GM23338 (cell line): ENCODE data around the gene ANKRD55. TPM values are rescaled to one million over a fixed set of nuclear protein-coding genes. Genes with fewer than 3 reads are reported as not detected.

ENCODE experiments used
- ATAC-seq: fragments of 200-7000 bp; cut with Tn5 transposase; 3 replicates; pipeline ENCODE4 v1.9.1; 2020
- DNase-seq: peaks from one replicate; pipeline ENCODE4 v3.0.0-alpha.2; 2015; ENCODE audit warnings: low spot score
- H2AFZ ChIP-seq: fragments of 200-600 bp; sonication (generic); 2 replicates; pipeline ENCODE4 v1.8.0; 2016; ENCODE audit warnings: antibody characterized with exemption, mild to moderate bottlenecking, moderate library complexity
- H3F3A ChIP-seq: fragments of 200-600 bp; sonication (generic); replicated peaks from 2 replicates; pipeline ENCODE4 v1.8.0; 2017; ENCODE audit warnings: antibody characterized with exemption, mixed run types, low read depth
- H3K27ac ChIP-seq: fragments of 200-600 bp; sonication (generic); 2 replicates; pipeline ENCODE4 v1.6.1; 2016; ENCODE audit warnings: low read depth
- H3K27me3 ChIP-seq: fragments of 200-600 bp; sonication (generic); 2 replicates; pipeline ENCODE4 v1.8.0; 2016; ENCODE audit warnings: mild to moderate bottlenecking, mixed run types, moderate library complexity; ENCODE audit not compliant: insufficient read depth
- H3K36me3 ChIP-seq: fragments of 200-600 bp; sonication (generic); 2 replicates; pipeline ENCODE4 v1.8.0; 2016; ENCODE audit warnings: mild to moderate bottlenecking; ENCODE audit not compliant: insufficient read depth
- H3K4me1 ChIP-seq: fragments of 200-600 bp; sonication (generic); 2 replicates; pipeline ENCODE4 v1.8.0; 2016; ENCODE audit warnings: mild to moderate bottlenecking, moderate library complexity; ENCODE audit not compliant: insufficient read depth
- H3K4me2 ChIP-seq: fragments of 200-600 bp; sonication (generic); 2 replicates; pipeline ENCODE4 v1.7.1; 2017; ENCODE audit warnings: mixed run types
- H3K4me3 ChIP-seq: fragments of 200-600 bp; sonication (generic); 2 replicates; pipeline ENCODE4 v1.6.1; 2016; ENCODE audit warnings: mixed run types
- H3K79me2 ChIP-seq: fragments of 200-600 bp; sonication (generic); replicated peaks from 2 replicates; pipeline ENCODE4 v1.8.0; 2017; ENCODE audit warnings: mild to moderate bottlenecking; ENCODE audit not compliant: insufficient read depth
- H3K9me2 ChIP-seq: fragments of 200-600 bp; sonication (generic); 2 replicates; pipeline ENCODE4 v1.8.0; 2017; ENCODE audit not compliant: insufficient read depth
- H4K20me1 ChIP-seq: fragments of 200-600 bp; sonication (generic); replicated peaks from 2 replicates; pipeline ENCODE4 v1.8.0; 2017; ENCODE audit warnings: mild to moderate bottlenecking; ENCODE audit not compliant: insufficient read depth
- H3K27ac Mint-ChIP-seq: 2 replicates; pipeline ENCODE4 v1.8.0; 2020; ENCODE audit warnings: inconsistent platforms, mild to moderate bottlenecking, moderate library complexity, mixed read lengths
- H3K27me3 Mint-ChIP-seq: 3 replicates; pipeline ENCODE4 v1.8.0; 2022; ENCODE audit warnings: low read depth, mild to moderate bottlenecking, moderate library complexity, mixed read lengths, inconsistent platforms; ENCODE audit not compliant: insufficient read depth, poor library complexity
- H3K36me3 Mint-ChIP-seq: 3 replicates; pipeline ENCODE4 v1.8.0; 2021; ENCODE audit warnings: low read depth, mild to moderate bottlenecking, inconsistent platforms, moderate library complexity, mixed read lengths
- H3K4me1 Mint-ChIP-seq: 3 replicates; pipeline ENCODE4 v1.8.0; 2020; ENCODE audit warnings: mild to moderate bottlenecking, inconsistent platforms, mixed read lengths
- H3K4me3 Mint-ChIP-seq: 3 replicates; pipeline ENCODE4 v1.8.0; 2021; ENCODE audit warnings: moderate library complexity, mild to moderate bottlenecking, inconsistent platforms, mixed read lengths
- H3K9me3 Mint-ChIP-seq: 3 replicates; pipeline ENCODE4 v1.8.0; 2020; ENCODE audit warnings: moderate library complexity, mild to moderate bottlenecking, inconsistent platforms, mixed read lengths
- CREB1 ChIP-seq: fragments of 250-450 bp; sonication (Bioruptor Pico); IDR thresholded peaks from 2 replicates; pipeline ENCODE4 v1.5.0; 2020; ENCODE audit warnings: low read depth, mild to moderate bottlenecking, moderate library complexity
- NANOG ChIP-seq: IDR thresholded peaks from 2 replicates; pipeline ENCODE4 v1.6.1; 2016; ENCODE audit warnings: antibody characterized with exemption, borderline replicate concordance
- STAT1 ChIP-seq: IDR thresholded peaks from one replicate; pipeline ENCODE4 v1.6.1; 2016; ENCODE audit warnings: antibody characterized with exemption; ENCODE audit not compliant: unreplicated experiment
- ZNF114 ChIP-seq: fragments of 250-450 bp; sonication (Bioruptor Pico); IDR thresholded peaks from 2 replicates; pipeline ENCODE4 v1.5.0; 2020; ENCODE audit warnings: mild to moderate bottlenecking, moderate library complexity
- ZNF331 ChIP-seq: fragments of 250-450 bp; sonication (Bioruptor Pico); IDR thresholded peaks from 2 replicates; pipeline ENCODE4 v1.5.0; 2020; ENCODE audit warnings: low read depth, mild to moderate bottlenecking, moderate library complexity
- polyA plus RNA-seq: library from polyadenylated mRNA; unstranded; fragments of >200 nt; fragmentation: Nextera tagmentation; extraction: Ambion mirVana; gene quantifications from 2 replicates; pipeline ENCODE4 v1.2.1, GENCODE V29; 2016
- total RNA-seq: library from RNA; depleted of rRNA; stranded (reverse); fragments of >200 nt; shearing (Covaris generic); gene quantifications from 2 replicates; pipeline ENCODE4 v1.2.3, GENCODE V29; 2014
- TF ChIP-seq, protein P1 (sequence below): IDR thresholded peaks from 2 replicates; pipeline ENCODE4 v1.6.1; 2016; ENCODE audit warnings: antibody characterized with exemption
- TF ChIP-seq, protein P2 (sequence below): fragments of 250-450 bp; sonication (Bioruptor Pico); IDR thresholded peaks from 2 replicates; pipeline ENCODE4 v1.5.0; 2020; ENCODE audit warnings: mild to moderate bottlenecking, moderate library complexity
- TF ChIP-seq, protein P3 (sequence below): IDR thresholded peaks from one replicate; pipeline ENCODE4 v1.6.1; 2018; ENCODE audit warnings: antibody characterized with exemption; ENCODE audit not compliant: unreplicated experiment

The ANKRD55 gene
- total and polyA plus RNA-seq, 2 experiments from 2014 or later: not detected

DNA sequence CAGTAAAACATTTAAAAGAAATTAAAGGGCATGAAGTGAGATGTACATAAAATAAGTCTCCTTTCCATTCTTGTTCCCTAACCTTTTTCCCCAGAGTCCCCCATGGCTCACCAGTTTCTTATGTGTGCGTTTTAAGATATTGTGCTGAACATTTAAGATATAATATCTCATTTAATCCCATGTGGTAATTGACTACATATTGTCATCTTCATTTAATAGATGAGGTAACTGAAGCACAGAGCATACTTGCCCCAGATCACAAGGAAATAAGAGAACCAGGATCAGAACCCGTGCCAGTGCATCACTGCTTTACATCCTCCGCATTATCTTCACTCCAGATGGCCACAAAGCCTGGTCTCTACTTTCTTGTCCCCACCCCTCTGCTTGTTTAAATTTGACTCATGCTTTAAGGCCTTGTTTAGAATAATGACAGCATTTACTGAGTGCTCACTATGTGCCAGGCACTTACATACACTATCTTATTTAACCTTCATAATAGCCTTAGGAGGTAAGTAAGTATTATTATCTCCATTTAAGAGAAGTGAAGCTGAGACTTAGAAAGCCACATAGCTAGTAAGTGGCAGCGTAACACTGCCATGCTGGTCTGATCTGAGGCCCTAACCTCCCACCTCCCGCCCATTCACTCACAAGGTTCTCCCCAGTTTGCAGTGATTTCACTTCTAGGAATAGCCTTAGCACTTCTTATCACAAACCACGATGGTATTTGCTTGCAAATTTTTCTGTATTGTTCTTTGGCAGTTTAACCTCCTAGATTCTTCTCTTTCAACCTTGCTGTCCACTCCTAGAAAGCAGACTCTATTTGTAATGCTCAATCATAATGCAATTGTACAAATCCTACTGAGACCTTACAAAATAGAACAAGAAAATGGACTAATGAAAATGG lies 160.0 kb downstream of the ANKRD55 start:
- Mint-ChIP-seq H3K9me3 (no peaks in the 10 kb centered on the region), H3K4me3 (no peak overlapping the region), H3K36me3 (no peaks in the 10 kb centered on the region; the same call in 2 of the 3 replicates), H3K27ac (no peak overlapping the region), H3K4me1 (peaks cover 7% of the 10 kb centered on the region; the same call in 1 of the 3 replicates), H3K27me3 (peaks cover 2% of the 10 kb centered on the region)
- Histone ChIP-seq H3K4me2 (no peak overlapping the region), H3F3A (no peaks in the 10 kb centered on the region), H3K4me1 (no peaks in the 10 kb centered on the region), H4K20me1 (no peaks in the 10 kb centered on the region), H3K27me3 (no peaks in the 10 kb centered on the region), H3K79me2 (no peaks in the 10 kb centered on the region), H3K4me3 (no peak overlapping the region), H2AFZ (no peak overlapping the region), H3K36me3 (no peaks in the 10 kb centered on the region), H3K9me2 (no peaks in the 10 kb centered on the region), H3K27ac (no peak overlapping the region)
- no peak for TF ChIP-seq NANOG
- no peak for TF ChIP-seq CREB1 (CRISPR knock-in tag)
- TF ChIP-seq ZNF331 (CRISPR knock-in tag): no peak
- TF ChIP-seq ZNF114 (CRISPR knock-in tag): no peak
- TF ChIP-seq, protein P1, sequence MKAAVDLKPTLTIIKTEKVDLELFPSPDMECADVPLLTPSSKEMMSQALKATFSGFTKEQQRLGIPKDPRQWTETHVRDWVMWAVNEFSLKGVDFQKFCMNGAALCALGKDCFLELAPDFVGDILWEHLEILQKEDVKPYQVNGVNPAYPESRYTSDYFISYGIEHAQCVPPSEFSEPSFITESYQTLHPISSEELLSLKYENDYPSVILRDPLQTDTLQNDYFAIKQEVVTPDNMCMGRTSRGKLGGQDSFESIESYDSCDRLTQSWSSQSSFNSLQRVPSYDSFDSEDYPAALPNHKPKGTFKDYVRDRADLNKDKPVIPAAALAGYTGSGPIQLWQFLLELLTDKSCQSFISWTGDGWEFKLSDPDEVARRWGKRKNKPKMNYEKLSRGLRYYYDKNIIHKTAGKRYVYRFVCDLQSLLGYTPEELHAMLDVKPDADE: no peak
- no peak for TF ChIP-seq STAT1
- TF ChIP-seq, protein P2, sequence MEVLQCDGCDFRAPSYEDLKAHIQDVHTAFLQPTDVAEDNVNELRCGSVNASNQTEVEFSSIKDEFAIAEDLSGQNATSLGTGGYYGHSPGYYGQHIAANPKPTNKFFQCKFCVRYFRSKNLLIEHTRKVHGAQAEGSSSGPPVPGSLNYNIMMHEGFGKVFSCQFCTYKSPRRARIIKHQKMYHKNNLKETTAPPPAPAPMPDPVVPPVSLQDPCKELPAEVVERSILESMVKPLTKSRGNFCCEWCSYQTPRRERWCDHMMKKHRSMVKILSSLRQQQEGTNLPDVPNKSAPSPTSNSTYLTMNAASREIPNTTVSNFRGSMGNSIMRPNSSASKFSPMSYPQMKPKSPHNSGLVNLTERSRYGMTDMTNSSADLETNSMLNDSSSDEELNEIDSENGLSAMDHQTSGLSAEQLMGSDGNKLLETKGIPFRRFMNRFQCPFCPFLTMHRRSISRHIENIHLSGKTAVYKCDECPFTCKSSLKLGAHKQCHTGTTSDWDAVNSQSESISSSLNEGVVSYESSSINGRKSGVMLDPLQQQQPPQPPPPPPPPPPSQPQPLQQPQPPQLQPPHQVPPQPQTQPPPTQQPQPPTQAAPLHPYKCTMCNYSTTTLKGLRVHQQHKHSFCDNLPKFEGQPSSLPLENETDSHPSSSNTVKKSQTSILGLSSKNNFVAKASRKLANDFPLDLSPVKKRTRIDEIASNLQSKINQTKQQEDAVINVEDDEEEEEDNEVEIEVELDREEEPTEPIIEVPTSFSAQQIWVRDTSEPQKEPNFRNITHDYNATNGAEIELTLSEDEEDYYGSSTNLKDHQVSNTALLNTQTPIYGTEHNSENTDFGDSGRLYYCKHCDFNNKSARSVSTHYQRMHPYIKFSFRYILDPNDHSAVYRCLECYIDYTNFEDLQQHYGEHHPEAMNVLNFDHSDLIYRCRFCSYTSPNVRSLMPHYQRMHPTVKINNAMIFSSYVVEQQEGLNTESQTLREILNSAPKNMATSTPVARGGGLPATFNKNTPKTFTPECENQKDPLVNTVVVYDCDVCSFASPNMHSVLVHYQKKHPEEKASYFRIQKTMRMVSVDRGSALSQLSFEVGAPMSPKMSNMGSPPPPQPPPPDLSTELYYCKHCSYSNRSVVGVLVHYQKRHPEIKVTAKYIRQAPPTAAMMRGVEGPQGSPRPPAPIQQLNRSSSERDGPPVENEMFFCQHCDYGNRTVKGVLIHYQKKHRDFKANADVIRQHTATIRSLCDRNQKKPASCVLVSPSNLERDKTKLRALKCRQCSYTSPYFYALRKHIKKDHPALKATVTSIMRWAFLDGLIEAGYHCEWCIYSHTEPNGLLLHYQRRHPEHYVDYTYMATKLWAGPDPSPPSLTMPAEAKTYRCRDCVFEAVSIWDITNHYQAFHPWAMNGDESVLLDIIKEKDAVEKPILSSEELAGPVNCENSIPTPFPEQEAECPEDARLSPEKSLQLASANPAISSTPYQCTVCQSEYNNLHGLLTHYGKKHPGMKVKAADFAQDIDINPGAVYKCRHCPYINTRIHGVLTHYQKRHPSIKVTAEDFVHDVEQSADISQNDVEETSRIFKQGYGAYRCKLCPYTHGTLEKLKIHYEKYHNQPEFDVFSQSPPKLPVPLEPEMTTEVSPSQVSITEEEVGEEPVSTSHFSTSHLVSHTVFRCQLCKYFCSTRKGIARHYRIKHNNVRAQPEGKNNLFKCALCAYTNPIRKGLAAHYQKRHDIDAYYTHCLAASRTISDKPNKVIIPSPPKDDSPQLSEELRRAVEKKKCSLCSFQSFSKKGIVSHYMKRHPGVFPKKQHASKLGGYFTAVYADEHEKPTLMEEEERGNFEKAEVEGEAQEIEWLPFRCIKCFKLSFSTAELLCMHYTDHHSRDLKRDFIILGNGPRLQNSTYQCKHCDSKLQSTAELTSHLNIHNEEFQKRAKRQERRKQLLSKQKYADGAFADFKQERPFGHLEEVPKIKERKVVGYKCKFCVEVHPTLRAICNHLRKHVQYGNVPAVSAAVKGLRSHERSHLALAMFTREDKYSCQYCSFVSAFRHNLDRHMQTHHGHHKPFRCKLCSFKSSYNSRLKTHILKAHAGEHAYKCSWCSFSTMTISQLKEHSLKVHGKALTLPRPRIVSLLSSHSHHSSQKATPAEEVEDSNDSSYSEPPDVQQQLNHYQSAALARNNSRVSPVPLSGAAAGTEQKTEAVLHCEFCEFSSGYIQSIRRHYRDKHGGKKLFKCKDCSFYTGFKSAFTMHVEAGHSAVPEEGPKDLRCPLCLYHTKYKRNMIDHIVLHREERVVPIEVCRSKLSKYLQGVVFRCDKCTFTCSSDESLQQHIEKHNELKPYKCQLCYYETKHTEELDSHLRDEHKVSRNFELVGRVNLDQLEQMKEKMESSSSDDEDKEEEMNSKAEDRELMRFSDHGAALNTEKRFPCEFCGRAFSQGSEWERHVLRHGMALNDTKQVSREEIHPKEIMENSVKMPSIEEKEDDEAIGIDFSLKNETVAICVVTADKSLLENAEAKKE (CRISPR knock-in tag): no peak
- TF ChIP-seq, protein P3, sequence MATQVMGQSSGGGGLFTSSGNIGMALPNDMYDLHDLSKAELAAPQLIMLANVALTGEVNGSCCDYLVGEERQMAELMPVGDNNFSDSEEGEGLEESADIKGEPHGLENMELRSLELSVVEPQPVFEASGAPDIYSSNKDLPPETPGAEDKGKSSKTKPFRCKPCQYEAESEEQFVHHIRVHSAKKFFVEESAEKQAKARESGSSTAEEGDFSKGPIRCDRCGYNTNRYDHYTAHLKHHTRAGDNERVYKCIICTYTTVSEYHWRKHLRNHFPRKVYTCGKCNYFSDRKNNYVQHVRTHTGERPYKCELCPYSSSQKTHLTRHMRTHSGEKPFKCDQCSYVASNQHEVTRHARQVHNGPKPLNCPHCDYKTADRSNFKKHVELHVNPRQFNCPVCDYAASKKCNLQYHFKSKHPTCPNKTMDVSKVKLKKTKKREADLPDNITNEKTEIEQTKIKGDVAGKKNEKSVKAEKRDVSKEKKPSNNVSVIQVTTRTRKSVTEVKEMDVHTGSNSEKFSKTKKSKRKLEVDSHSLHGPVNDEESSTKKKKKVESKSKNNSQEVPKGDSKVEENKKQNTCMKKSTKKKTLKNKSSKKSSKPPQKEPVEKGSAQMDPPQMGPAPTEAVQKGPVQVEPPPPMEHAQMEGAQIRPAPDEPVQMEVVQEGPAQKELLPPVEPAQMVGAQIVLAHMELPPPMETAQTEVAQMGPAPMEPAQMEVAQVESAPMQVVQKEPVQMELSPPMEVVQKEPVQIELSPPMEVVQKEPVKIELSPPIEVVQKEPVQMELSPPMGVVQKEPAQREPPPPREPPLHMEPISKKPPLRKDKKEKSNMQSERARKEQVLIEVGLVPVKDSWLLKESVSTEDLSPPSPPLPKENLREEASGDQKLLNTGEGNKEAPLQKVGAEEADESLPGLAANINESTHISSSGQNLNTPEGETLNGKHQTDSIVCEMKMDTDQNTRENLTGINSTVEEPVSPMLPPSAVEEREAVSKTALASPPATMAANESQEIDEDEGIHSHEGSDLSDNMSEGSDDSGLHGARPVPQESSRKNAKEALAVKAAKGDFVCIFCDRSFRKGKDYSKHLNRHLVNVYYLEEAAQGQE: no peak
- no peak for DNase-seq
- ATAC-seq: no peak
